Measurements from ENCODE around the gene GABRA6. TPM values are rescaled to one million over a fixed set of nuclear protein-coding genes. Genes with fewer than 3 reads are reported as not detected.

The GABRA6 gene
- not detected in 2 replicates for total RNA-seq

DNA sequence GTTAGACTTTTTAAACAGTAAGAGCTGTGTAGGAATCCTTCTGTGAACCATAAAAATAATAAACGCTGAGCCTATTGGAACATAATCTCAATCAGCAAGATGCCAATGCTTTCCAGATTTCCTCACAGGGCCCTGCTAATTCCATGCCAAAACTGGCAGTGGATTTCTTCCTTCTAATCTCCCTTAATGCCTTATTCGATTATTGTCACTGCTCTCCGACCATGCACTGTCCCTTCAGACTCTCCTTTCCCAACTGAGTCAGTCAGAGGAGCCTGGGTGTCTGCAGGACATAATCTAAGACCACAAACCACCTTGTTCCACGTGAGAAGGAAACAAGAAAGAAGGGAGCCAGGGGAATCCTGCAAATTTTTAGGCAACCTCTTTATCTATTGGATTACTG lies at the start of gene GABRA6:
Gene GABRA6, plus strand, starts transcription at position 261 of the 400 bp plus-strand sequence. CDS start 269 bp downstream, outside the sequence.

Other genes starting within 250 kb of the GABRA6 start
- not detected in 2 replicates for gene GABRB2, start 139.0 kb upstream of the GABRA6 start, total RNA-seq
- 0.17 TPM in 1 of 2 replicates, not detected in the other for gene GABRA1, start 162.4 kb downstream of the GABRA6 start, total RNA-seq